Putamen (tissue), 1 donor: ENCODE results near the gene P2RX4.
"Not testable (repeated sequence)": the region's sequence is repeated elsewhere in the genome, so short reads cannot be mapped to it uniquely, and the experiment has no call there.

Source experiments
- DNase-seq: peaks from one replicate; pipeline ENCODE4 v3.0.0-alpha.2; 2016; ENCODE audit warnings: low spot score

Gene P2RX4

GRCh38 chr12:121219353-121219986, 9.5 kb downstream of the P2RX4 start:
- no peak for DNase-seq

- no peak for DNase-seq
Observed at GRCh38 chr12:121222847-121223246, 12.9 kb downstream of the P2RX4 start.

- no peak for DNase-seq
Observed at GRCh38 chr12:121223292-121224285, 13.7 kb downstream of the P2RX4 start.

GRCh38 chr12:121224591-121224990, 14.7 kb downstream of the P2RX4 start:
- DNase-seq, result no peak

GRCh38 chr12:121226399-121226798, 16.5 kb downstream of the P2RX4 start:
- DNase-seq, result no peak

GRCh38 chr12:121226871-121227270, 16.9 kb downstream of the P2RX4 start:
- not testable (repeated sequence) for DNase-seq

GRCh38 chr12:121227294-121227693, 17.4 kb downstream of the P2RX4 start:
- DNase-seq, result no peak

- no peak for DNase-seq
Observed at GRCh38 chr12:121228919-121229665, 19.2 kb downstream of the P2RX4 start.

- peak; percentile 45 for DNase-seq
Observed at GRCh38 chr12:121229826-121230537, 20.1 kb downstream of the P2RX4 start.

- no peak for DNase-seq
Observed at GRCh38 chr12:121230538-121230907, 20.6 kb downstream of the P2RX4 start.

GRCh38 chr12:121232163-121232562, 22.2 kb downstream of the P2RX4 start:
- no peak for DNase-seq

- DNase-seq, result no peak
Observed at GRCh38 chr12:121232977-121233627, 23.2 kb downstream of the P2RX4 start.

- DNase-seq, result no peak
Observed at GRCh38 chr12:121233628-121234020, 23.7 kb downstream of the P2RX4 start.

GRCh38 chr12:121236776-121237175, 26.8 kb downstream of the P2RX4 start:
- no peak for DNase-seq

- DNase-seq, result no peak
Observed at GRCh38 chr12:121237415-121237814, 27.5 kb downstream of the P2RX4 start.

GRCh38 chr12:121238086-121238485, 28.2 kb downstream of the P2RX4 start:
- no peak for DNase-seq

- no peak for DNase-seq
Observed at GRCh38 chr12:121238604-121239350, 28.8 kb downstream of the P2RX4 start.

- DNase-seq, result no peak
Observed at GRCh38 chr12:121239351-121240061, 29.6 kb downstream of the P2RX4 start.

- DNase-seq, result no peak
Observed at GRCh38 chr12:121240062-121240420, 30.1 kb downstream of the P2RX4 start.

GRCh38 chr12:121240484-121241101, 30.7 kb downstream of the P2RX4 start:
- peak; percentile 33 for DNase-seq
